HepG2 (cell line): ENCODE measurements around the gene MRPL54. TPM values are rescaled to one million over a fixed set of nuclear protein-coding genes. Genes with fewer than 3 reads are reported as not detected.

Source experiments
- ATF7 ChIP-seq, 2 experiments: fragments of 450-650 bp in 1 of 2; sonication (generic) in 1 of 2; formaldehyde crosslinking in 1 of 2; IDR thresholded peaks; 2 replicates each; pipeline versions ENCODE4 v1.4.0 to v1.6.1; 2016 to 2020; ENCODE audit warnings: antibody characterized with exemption in 1 of 2, mild to moderate bottlenecking in 1 of 2, missing genetic modification reagents in 1 of 2
- DR1 ChIP-seq: sonication (generic); formaldehyde crosslinking; IDR thresholded peaks from 2 replicates; pipeline ENCODE4 v1.8.0; 2021; ENCODE audit warnings: mild to moderate bottlenecking, missing genetic modification reagents, inconsistent platforms
- HOXA5 ChIP-seq: sonication (generic); formaldehyde crosslinking; IDR thresholded peaks from 2 replicates; pipeline ENCODE4 v1.4.0; 2020; ENCODE audit warnings: missing genetic modification reagents
- MTA1 ChIP-seq: sonication (generic); formaldehyde crosslinking; IDR thresholded peaks from 2 replicates; pipeline ENCODE4 v1.4.0; 2020; ENCODE audit warnings: missing genetic modification reagents, mild to moderate bottlenecking, borderline replicate concordance
- RBFOX2 ChIP-seq: fragments of 200-400 bp; formaldehyde crosslinking; IDR thresholded peaks from 2 replicates; pipeline ENCODE4 v1.6.1; 2017; ENCODE audit warnings: low read depth, mild to moderate bottlenecking, low read length
- REPIN1 ChIP-seq: sonication (generic); formaldehyde crosslinking; IDR thresholded peaks from 2 replicates; pipeline ENCODE4 v1.8.0; 2022; ENCODE audit warnings: missing genetic modification reagents, low read depth, mild to moderate bottlenecking, borderline replicate concordance
- SUZ12 ChIP-seq: fragments of 150-350 bp; IDR thresholded peaks from 2 replicates; pipeline ENCODE4 v1.6.1; 2014; ENCODE audit warnings: low read depth, low read length
- TEAD3 ChIP-seq: optimal IDR thresholded peaks from 2 replicates; pipeline ENCODE3; 2016; ENCODE audit warnings: borderline replicate concordance
- ZBTB38 ChIP-seq: sonication (generic); formaldehyde crosslinking; IDR thresholded peaks from 2 replicates; pipeline ENCODE4 v1.5.1; 2020; ENCODE audit warnings: mild to moderate bottlenecking, missing genetic modification reagents
- ZFP90 ChIP-seq: sonication (generic); formaldehyde crosslinking; IDR thresholded peaks from 2 replicates; pipeline ENCODE4 v1.8.0; 2022; ENCODE audit warnings: missing genetic modification reagents, mild to moderate bottlenecking, inconsistent platforms, borderline replicate concordance
- ZMYM3 ChIP-seq: sonication (generic); formaldehyde crosslinking; IDR thresholded peaks from 2 replicates; pipeline ENCODE4 v1.5.1; 2020; ENCODE audit warnings: mild to moderate bottlenecking, missing genetic modification reagents
- ZNF234 ChIP-seq: sonication (generic); formaldehyde crosslinking; conservative IDR thresholded peaks from 2 replicates; pipeline ENCODE4 v1.5.1; 2020; ENCODE audit warnings: mild to moderate bottlenecking, missing genetic modification reagents
- ZNF256 ChIP-seq: sonication (generic); formaldehyde crosslinking; conservative IDR thresholded peaks from 2 replicates; pipeline ENCODE4 v1.4.0; 2020; ENCODE audit warnings: missing genetic modification reagents
- ZNF552 ChIP-seq: sonication (generic); formaldehyde crosslinking; IDR thresholded peaks from 2 replicates; pipeline ENCODE4 v1.9.0; 2022; ENCODE audit warnings: missing genetic modification reagents, mild to moderate bottlenecking, borderline replicate concordance
- ZNF577 ChIP-seq: sonication (generic); formaldehyde crosslinking; IDR thresholded peaks from 2 replicates; pipeline ENCODE4 v1.4.0; 2020; ENCODE audit warnings: mild to moderate bottlenecking, low read depth, missing genetic modification reagents, borderline replicate concordance
- ZNF589 ChIP-seq: sonication (generic); formaldehyde crosslinking; conservative IDR thresholded peaks from 2 replicates; pipeline ENCODE4 v1.8.0; 2022; ENCODE audit warnings: mild to moderate bottlenecking, moderate library complexity, missing genetic modification reagents
- ZNF878 ChIP-seq: sonication (generic); formaldehyde crosslinking; IDR thresholded peaks from 2 replicates; pipeline ENCODE4 v1.8.1; 2023; ENCODE audit warnings: mild to moderate bottlenecking, missing genetic modification reagents, moderate library complexity
- polyA plus RNA-seq, 8 experiments: library from polyadenylated mRNA; depleted of rRNA in 3 of 8; stranded (reverse) in 7 of 8; unstranded in 1 of 8; fragments of >200 nt; fragmentation: Illumina TruSeq in 4 of 8; extraction: Trizol in 4 of 8; gene quantifications; 2 replicates each; pipeline versions ENCODE4 v1.2.1 to v1.2.3, GENCODE V29; 2011 to 2016; ENCODE audit warnings: low read depth in 4 of 8, missing spikeins in 1 of 8, mixed read lengths in 1 of 8; ENCODE audit not compliant: insufficient read depth in 1 of 8
- total RNA-seq, 5 experiments: library from RNA; depleted of rRNA; stranded (reverse); fragments of >200 nt; fragmentation: Illumina TruSeq; extraction: Trizol; gene quantifications; 2 replicates each; pipeline ENCODE4 v1.2.3, GENCODE V29; 2016; ENCODE audit warnings: low read depth in 1 of 5
- TF ChIP-seq, protein P1 (sequence below): IDR thresholded peaks from 2 replicates; pipeline ENCODE4 v1.4.0; 2020; ENCODE audit warnings: mild to moderate bottlenecking, missing genetic modification reagents
- TF ChIP-seq, protein P2 (sequence below): IDR thresholded peaks from 2 replicates; pipeline ENCODE4 v1.6.1; 2016; ENCODE audit warnings: control low read depth
- TF ChIP-seq, protein P3 (sequence below): IDR thresholded peaks from 2 replicates; pipeline ENCODE4 v1.6.1; 2016; ENCODE audit warnings: mild to moderate bottlenecking
- TF ChIP-seq, protein P4 (sequence below): sonication (generic); formaldehyde crosslinking; IDR thresholded peaks from 2 replicates; pipeline ENCODE4 v1.5.0; 2020; ENCODE audit warnings: mild to moderate bottlenecking, missing genetic modification reagents, moderate library complexity

Gene MRPL54
- total and polyA plus RNA-seq, 2 of the 13 experiments (the other 11 are each of a cell fraction or from before 2014, with no cell fraction given): 36.8 to 66.9 TPM

DNA sequence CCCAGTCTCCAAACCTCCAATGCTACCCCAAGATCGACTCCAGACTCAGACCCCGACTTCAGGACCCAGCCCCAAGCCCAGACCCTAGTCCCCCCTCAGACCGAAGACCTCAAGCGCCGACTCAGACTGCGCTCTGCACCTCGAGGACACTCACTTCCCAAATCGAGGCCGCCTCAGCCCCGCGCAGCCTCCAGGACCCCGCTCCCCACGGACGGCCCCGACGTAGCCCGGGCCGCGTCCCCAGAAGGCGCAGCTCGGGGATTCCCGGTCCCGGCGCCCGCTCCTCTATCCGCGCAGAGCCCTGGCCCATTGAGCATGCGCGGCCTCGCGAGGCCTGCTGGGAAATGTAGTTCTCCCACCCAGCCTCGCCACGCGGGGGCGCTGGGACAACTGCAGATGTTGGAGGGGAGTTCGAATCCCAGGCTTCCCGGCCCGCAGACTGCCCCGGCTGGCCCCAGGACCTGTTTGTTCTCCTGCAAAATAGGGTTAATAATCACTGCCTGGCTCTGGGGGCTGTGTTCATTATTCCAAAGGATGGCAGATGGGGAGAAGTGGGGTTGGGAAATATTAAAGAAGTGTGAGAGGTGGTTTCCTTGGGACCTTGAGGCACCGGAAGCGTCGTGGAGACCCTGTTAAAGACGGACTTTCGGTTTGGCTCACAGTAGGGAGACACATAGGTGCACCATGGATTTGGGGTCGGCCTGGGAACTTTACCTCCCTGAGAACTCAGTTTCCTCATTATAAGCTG lies 926 bp upstream of the MRPL54 start, which contains the start of gene APBA3 (continued):
- TF ChIP-seq ZMYM3: peak; percentile 66; the same call in 1 of the 2 replicates
- TF ChIP-seq, protein P1, sequence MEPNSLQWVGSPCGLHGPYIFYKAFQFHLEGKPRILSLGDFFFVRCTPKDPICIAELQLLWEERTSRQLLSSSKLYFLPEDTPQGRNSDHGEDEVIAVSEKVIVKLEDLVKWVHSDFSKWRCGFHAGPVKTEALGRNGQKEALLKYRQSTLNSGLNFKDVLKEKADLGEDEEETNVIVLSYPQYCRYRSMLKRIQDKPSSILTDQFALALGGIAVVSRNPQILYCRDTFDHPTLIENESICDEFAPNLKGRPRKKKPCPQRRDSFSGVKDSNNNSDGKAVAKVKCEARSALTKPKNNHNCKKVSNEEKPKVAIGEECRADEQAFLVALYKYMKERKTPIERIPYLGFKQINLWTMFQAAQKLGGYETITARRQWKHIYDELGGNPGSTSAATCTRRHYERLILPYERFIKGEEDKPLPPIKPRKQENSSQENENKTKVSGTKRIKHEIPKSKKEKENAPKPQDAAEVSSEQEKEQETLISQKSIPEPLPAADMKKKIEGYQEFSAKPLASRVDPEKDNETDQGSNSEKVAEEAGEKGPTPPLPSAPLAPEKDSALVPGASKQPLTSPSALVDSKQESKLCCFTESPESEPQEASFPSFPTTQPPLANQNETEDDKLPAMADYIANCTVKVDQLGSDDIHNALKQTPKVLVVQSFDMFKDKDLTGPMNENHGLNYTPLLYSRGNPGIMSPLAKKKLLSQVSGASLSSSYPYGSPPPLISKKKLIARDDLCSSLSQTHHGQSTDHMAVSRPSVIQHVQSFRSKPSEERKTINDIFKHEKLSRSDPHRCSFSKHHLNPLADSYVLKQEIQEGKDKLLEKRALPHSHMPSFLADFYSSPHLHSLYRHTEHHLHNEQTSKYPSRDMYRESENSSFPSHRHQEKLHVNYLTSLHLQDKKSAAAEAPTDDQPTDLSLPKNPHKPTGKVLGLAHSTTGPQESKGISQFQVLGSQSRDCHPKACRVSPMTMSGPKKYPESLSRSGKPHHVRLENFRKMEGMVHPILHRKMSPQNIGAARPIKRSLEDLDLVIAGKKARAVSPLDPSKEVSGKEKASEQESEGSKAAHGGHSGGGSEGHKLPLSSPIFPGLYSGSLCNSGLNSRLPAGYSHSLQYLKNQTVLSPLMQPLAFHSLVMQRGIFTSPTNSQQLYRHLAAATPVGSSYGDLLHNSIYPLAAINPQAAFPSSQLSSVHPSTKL (CRISPR knock-in tag): peak; percentile 25; the same call in 1 of the 2 replicates
- TF ChIP-seq ZNF577 (CRISPR knock-in tag): no peak
- 0 out of 2 replicates have a peak, but pooled peaks have one; percentile 32 for TF ChIP-seq ZNF552 (CRISPR knock-in tag)
- peak; percentile 76; the same call in 1 of the 2 replicates for TF ChIP-seq ZNF234 (CRISPR knock-in tag)
- TF ChIP-seq ZNF878 (CRISPR knock-in tag): no peak
- no peak; the same call in 1 of the 2 replicates for TF ChIP-seq HOXA5 (CRISPR knock-in tag)
- TF ChIP-seq SUZ12: peak; percentile 91
- TF ChIP-seq, protein P2, sequence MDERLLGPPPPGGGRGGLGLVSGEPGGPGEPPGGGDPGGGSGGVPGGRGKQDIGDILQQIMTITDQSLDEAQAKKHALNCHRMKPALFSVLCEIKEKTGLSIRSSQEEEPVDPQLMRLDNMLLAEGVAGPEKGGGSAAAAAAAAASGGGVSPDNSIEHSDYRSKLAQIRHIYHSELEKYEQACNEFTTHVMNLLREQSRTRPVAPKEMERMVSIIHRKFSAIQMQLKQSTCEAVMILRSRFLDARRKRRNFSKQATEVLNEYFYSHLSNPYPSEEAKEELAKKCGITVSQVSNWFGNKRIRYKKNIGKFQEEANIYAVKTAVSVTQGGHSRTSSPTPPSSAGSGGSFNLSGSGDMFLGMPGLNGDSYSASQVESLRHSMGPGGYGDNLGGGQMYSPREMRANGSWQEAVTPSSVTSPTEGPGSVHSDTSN: no peak
- TF ChIP-seq REPIN1 (CRISPR knock-in tag): peak; percentile 32; the same call in 1 of the 2 replicates
- peak; percentile 84 for TF ChIP-seq ZFP90
- TF ChIP-seq MTA1 (CRISPR knock-in tag): peak; percentile 61; the same call in 1 of the 2 replicates
- TF ChIP-seq, protein P3, sequence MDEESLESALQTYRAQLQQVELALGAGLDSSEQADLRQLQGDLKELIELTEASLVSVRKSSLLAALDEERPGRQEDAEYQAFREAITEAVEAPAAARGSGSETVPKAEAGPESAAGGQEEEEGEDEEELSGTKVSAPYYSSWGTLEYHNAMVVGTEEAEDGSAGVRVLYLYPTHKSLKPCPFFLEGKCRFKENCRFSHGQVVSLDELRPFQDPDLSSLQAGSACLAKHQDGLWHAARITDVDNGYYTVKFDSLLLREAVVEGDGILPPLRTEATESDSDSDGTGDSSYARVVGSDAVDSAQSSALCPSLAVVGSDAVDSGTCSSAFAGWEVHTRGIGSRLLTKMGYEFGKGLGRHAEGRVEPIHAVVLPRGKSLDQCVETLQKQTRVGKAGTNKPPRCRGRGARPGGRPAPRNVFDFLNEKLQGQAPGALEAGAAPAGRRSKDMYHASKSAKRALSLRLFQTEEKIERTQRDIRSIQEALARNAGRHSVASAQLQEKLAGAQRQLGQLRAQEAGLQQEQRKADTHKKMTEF (CRISPR knock-in tag): peak; percentile 76
- no peak for TF ChIP-seq DR1
- 0 out of 2 replicates have a peak, but pooled peaks have one; percentile 35 for TF ChIP-seq ZNF589 (CRISPR knock-in tag)
- TF ChIP-seq ATF7 (IDR thresholded peaks at IDR 0.05): no peak
- TF ChIP-seq ATF7 (CRISPR knock-in tag; IDR thresholded peaks at IDR 0.05): no peak
- TF ChIP-seq TEAD3 (CRISPR knock-in tag): peak; percentile 51
- TF ChIP-seq ZBTB38 (CRISPR knock-in tag): 0 out of 2 replicates have a peak, but pooled peaks have one; percentile 30
- peak; percentile 82; the same call in 1 of the 2 replicates for TF ChIP-seq ZNF256 (CRISPR knock-in tag)
- TF ChIP-seq, protein P4, sequence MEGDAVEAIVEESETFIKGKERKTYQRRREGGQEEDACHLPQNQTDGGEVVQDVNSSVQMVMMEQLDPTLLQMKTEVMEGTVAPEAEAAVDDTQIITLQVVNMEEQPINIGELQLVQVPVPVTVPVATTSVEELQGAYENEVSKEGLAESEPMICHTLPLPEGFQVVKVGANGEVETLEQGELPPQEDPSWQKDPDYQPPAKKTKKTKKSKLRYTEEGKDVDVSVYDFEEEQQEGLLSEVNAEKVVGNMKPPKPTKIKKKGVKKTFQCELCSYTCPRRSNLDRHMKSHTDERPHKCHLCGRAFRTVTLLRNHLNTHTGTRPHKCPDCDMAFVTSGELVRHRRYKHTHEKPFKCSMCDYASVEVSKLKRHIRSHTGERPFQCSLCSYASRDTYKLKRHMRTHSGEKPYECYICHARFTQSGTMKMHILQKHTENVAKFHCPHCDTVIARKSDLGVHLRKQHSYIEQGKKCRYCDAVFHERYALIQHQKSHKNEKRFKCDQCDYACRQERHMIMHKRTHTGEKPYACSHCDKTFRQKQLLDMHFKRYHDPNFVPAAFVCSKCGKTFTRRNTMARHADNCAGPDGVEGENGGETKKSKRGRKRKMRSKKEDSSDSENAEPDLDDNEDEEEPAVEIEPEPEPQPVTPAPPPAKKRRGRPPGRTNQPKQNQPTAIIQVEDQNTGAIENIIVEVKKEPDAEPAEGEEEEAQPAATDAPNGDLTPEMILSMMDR (CRISPR knock-in tag): peak; percentile 93
- TF ChIP-seq RBFOX2: peak; percentile 92
